NCI-H345 treated with DMSO at 0.1 percent for 48 hours (cell line): ENCODE measurements around the gene OSCAR.
A peak's percentile ranks its signal among the peaks of the same experiment; 100 is the strongest.
"Not testable (repeated sequence)": the region's sequence is repeated elsewhere in the genome, so short reads cannot be mapped to it uniquely, and the experiment has no call there.

Experiments used
- DNase-seq: peaks from one replicate; lab custom pipeline; 2025; ENCODE audit not compliant: unreplicated experiment; lab: John Stamatoyannopoulos, UW

OSCAR gene

GRCh38 chr19:54125713-54126112 is 25.1 kb upstream of the OSCAR start:
- DNase-seq = no peak

GRCh38 chr19:54124393-54124792 is 23.8 kb upstream of the OSCAR start:
- no peak for DNase-seq

- no peak for DNase-seq
Observed at GRCh38 chr19:54123682-54124081, 23.1 kb upstream of the OSCAR start.

GRCh38 chr19:54121259-54121658 is 20.7 kb upstream of the OSCAR start:
- DNase-seq = no peak

- DNase-seq = peak; percentile 86
Observed at GRCh38 chr19:54115109-54116063, 14.8 kb upstream of the OSCAR start, which contains the start of the genes PRPF31 and TFPT. PRPF31 (plus strand) TSS chr19:54115754; CDS start chr19:54118279, 2,525 bp downstream. TFPT (minus strand) TSS chr19:54115657; CDS start chr19:54115269, 388 bp downstream.

GRCh38 chr19:54114340-54115108 is 13.9 kb upstream of the OSCAR start:
- DNase-seq = no peak

GRCh38 chr19:54109651-54110050 is 9.0 kb upstream of the OSCAR start:
- no peak for DNase-seq

GRCh38 chr19:54108496-54108895 is 7.9 kb upstream of the OSCAR start:
- no peak for DNase-seq

GRCh38 chr19:54107876-54108490 is 7.4 kb upstream of the OSCAR start:
- no peak for DNase-seq

- no peak for DNase-seq
Observed at GRCh38 chr19:54106716-54107115, 6.1 kb upstream of the OSCAR start.

GRCh38 chr19:54105796-54106195 is 5.2 kb upstream of the OSCAR start:
- no peak for DNase-seq

GRCh38 chr19:54104998-54105715 is 4.6 kb upstream of the OSCAR start:
- DNase-seq = no peak

GRCh38 chr19:54102421-54103169 is 2.0 kb upstream of the OSCAR start, which contains the start of gene NDUFA3:
NDUFA3 (plus strand) TSS chr19:54102855; CDS start chr19:54102879, 24 bp downstream.
- DNase-seq = peak; percentile 81

GRCh38 chr19:54099903-54100255 is 724 bp downstream of the OSCAR start:
- not testable (repeated sequence) for DNase-seq

- DNase-seq = no peak
Observed at GRCh38 chr19:54099190-54099902, 1.3 kb downstream of the OSCAR start.

- DNase-seq = no peak
Observed at GRCh38 chr19:54096617-54097106, 3.9 kb downstream of the OSCAR start.

GRCh38 chr19:54095859-54096616 is 4.6 kb downstream of the OSCAR start:
- DNase-seq = not testable (repeated sequence)

- no peak for DNase-seq
Observed at GRCh38 chr19:54095136-54095858, 5.3 kb downstream of the OSCAR start.
